ENCODE data around the gene B9D2.

B9D2 gene

DNA sequence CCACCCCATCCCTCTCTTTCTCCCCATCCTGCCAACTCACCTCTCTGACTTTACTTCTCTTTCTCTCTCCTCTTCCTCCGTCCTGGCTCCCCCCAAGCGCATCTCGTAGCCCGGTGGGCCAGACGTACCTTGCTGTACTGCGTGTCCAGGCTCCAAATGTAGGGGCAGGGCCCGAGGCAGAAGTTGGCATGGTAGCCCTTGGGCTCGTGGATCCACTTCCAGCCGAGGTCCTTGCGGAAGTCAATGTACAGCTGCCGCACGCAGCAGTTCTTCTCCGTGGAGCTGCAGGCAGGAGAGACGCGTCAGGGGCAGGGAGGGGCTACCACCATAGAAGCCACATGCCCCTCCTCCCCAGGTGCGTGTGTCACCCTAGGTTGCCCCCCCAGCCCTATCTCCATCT, 31.9 kb downstream of the B9D2 start:
- peaks cover 78% of the 10 kb centered on the region for H3K36me3 Mint-ChIP-seq (ENCODE audit: low read depth)
- peak overlapping the region; percentile 39 for H3K27ac Mint-ChIP-seq
- H3K27me3 Mint-ChIP-seq: no peaks in the 10 kb centered on the region
- H3K4me3 Mint-ChIP-seq: no peak overlapping the region
- no peak for DNase-seq
- peaks cover 57% of the 10 kb centered on the region for H3K4me1 Mint-ChIP-seq (ENCODE audit: low read depth)
- H3K9me3 Mint-ChIP-seq: no peaks in the 10 kb centered on the region

DNA sequence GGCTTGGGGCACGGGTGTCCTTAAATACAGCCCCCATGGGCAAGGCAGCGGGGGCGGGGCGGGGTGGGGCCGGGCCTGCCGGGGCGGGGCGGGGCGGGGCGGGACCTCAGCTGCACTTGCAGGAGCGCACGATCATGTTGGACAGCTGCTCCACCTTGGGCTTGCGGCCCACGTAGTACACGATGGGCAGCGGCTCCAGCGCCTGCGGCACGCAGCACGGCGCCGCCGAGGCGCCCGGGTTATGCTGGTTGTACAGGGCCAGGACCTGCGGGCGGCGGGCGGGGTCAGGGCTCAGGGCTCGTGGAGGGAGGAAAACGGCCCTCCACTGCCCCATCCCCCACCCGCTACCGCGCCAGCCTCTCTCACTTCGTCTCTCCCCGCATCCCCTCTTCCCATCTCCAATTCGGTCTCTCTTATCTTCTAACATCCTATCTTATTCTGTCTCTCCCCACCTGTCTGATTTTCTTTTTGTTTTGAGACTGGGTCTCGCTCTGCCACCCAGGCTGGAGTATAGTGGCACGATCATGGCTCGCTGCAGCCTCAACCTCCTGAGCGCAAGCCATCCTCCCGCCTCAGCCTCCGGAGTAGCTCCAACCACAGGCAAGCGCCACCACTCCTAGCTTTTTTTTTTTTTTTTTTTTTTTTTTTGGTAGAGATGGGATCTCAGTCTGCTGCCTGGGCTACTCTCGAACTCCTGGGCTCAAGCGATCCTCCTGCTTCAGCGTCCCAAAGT, 32.8 kb downstream of the B9D2 start:
- no peak overlapping the region for H3K4me3 Mint-ChIP-seq

DNA sequence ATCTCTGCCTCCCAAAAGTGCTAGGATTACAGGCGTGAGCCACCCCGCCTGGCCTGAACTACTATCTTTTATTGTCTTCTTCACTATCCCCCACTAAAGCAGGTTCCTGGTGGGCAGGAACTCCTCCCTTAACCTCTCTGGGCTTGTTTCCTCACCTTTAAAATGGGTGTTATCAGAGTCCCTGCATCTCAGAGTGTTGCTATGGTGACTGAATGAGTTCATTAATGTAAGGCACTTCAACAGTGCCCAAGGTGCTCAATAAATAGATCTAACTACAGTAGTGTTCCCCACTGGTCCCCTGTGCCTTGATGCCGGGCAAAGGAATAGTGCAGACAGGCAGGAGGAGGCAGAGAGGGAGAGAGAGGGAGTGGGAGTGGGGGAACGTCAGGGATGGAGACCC, 33.5 kb downstream of the B9D2 start:
- H3K36me3 Mint-ChIP-seq (ENCODE audit: low read depth): peaks cover 76% of the 10 kb centered on the region
- H3K27ac Mint-ChIP-seq: peak overlapping the region; percentile 31
- no peaks in the 10 kb centered on the region for H3K9me3 Mint-ChIP-seq

More for the DNA sequence above, 32.8 kb downstream of the B9D2 start:
- H3K4me1 Mint-ChIP-seq (ENCODE audit: low read depth): peaks cover 64% of the 10 kb centered on the region
- peak overlapping the region; percentile 39 for H3K27ac Mint-ChIP-seq
- DNase-seq: no peak
- H3K27me3 Mint-ChIP-seq: no peaks in the 10 kb centered on the region
- H3K36me3 Mint-ChIP-seq (ENCODE audit: low read depth): peaks cover 80% of the 10 kb centered on the region
- H3K9me3 Mint-ChIP-seq: no peaks in the 10 kb centered on the region

DNA sequence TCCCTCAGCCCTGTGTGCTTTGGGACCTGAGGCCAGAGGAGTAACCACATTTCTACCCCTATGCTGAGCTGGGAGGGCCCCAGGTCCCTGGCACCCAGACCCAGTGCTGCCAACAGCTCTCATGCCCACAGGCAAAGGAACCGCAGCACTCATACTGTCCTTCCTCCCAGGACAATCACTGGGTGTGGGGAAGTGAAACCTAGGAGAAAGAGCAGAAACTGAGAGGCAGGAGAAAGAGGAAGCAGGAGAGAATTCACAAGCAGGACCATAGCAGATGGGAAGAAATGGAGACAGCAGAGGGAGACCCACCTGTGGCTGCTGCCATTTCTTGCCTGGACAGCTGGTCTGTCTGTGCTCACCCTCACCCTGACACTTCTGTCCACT, 35.1 kb downstream of the B9D2 start:
- H3K27ac Mint-ChIP-seq: peak overlapping the region; percentile 99
- no peaks in the 10 kb centered on the region for H3K27me3 Mint-ChIP-seq
- peaks cover 72% of the 10 kb centered on the region for H3K4me1 Mint-ChIP-seq (ENCODE audit: low read depth)
- no peaks in the 10 kb centered on the region for H3K9me3 Mint-ChIP-seq
- DNase-seq: no peak
- peaks cover 73% of the 10 kb centered on the region for H3K36me3 Mint-ChIP-seq (ENCODE audit: low read depth)
- H3K4me3 Mint-ChIP-seq: peak overlapping the region; percentile 77

More for the DNA sequence above, 33.5 kb downstream of the B9D2 start:
- H3K4me1 Mint-ChIP-seq (ENCODE audit: low read depth): peaks cover 65% of the 10 kb centered on the region
- no peaks in the 10 kb centered on the region for H3K27me3 Mint-ChIP-seq
- DNase-seq: no peak
- no peak overlapping the region for H3K4me3 Mint-ChIP-seq

DNA sequence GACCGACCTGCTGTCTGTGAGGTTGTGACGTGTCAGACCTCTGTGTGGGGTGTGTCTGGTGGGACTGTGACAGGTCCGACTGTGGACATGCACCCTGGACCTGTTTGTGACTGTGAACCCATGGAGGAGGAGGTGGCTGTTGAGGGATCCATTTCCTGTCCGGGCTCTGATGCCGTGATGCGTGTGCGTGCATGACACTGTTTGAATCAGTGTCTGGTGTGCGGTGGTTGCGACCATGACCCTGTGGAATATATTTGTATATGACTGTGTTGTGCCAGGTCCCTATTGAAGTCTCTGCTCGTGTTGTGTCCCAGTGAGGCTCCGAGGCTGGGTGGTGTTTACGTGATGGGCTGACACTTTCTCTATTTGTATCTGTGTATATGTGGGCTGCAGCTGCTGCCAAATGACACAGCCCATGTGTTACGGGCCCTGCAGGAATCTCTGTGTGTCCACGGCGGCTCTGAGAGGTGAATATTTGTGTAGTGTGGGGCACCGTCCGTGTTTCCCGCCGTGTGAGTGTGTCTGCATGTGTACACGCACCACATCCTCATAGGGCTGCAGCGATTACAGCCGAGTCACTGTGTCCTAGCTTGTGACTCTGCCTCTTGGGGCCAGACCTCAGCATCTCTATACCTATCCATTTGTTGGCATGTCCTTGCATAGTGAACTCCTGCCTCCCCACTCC, 35.6 kb downstream of the B9D2 start:
- DNase-seq: no peak
- Mint-ChIP-seq H3K36me3 (ENCODE audit: low read depth) (peaks cover 70% of the 10 kb centered on the region), H3K9me3 (no peaks in the 10 kb centered on the region), H3K27ac (peak overlapping the region; percentile 99), H3K4me3 (peak overlapping the region; percentile 77), H3K27me3 (no peaks in the 10 kb centered on the region), H3K4me1 (ENCODE audit: low read depth) (peaks cover 71% of the 10 kb centered on the region)

DNA sequence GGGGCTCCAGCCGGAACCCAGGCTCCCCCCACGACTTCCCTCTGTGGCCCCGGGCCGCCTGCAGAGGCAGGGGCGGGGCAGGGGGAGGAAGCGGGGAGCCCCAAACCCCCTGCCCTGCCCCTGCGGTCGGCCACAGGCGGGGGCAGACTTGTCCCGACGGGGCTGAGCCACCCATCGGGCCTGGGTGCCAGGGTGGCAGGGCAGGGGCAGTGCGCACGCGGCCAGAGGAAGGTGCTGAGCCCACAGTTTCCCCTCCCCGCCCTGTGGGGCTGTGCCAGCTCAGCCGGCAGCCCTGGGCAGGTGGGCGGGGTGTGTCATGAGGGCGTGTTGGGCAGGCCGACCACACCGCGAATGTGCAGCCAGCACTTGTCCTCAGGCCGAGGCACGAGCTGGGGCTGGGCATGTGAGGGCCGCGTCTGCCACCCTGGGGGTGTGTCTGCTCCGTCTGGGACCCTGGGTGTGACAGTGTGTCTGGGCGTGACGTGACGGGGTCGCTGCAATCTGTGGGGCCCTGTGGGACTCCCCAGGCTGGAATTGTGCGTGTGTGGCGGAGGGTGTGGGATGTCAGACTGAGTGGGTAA, 36.3 kb downstream of the B9D2 start:
- H3K27me3 Mint-ChIP-seq: no peaks in the 10 kb centered on the region
- H3K27ac Mint-ChIP-seq: peak overlapping the region; percentile 99
- no peaks in the 10 kb centered on the region for H3K9me3 Mint-ChIP-seq
- peak; percentile 89 for DNase-seq
- H3K4me1 Mint-ChIP-seq (ENCODE audit: low read depth): peaks cover 75% of the 10 kb centered on the region
- peaks cover 72% of the 10 kb centered on the region for H3K36me3 Mint-ChIP-seq (ENCODE audit: low read depth)
- peak overlapping the region; percentile 77 for H3K4me3 Mint-ChIP-seq

DNA sequence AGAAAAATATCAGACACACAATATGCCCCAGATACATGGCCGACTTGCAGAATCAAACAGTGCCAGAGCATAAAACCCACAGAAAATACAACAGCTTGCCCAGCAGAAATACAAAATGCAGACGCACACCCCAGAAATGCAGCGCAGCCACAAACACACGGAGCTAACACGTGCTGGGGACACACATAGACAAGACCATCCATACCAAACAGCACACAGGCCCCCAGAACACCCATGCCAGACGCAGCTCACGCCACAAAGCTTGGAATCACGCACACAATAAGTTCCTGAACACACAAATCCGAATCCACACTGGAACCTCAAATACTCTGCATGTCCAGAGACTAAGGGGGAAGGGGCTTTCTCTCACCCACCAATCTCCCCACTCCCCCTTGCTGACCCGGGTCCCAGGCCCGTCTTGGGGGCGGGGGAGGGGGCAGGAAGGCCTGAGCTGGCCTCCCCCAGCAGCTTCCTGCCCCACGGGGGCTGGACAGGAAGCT, 36.8 kb downstream of the B9D2 start:
- Mint-ChIP-seq H3K4me1 (ENCODE audit: low read depth) (peaks cover 75% of the 10 kb centered on the region), H3K27me3 (no peaks in the 10 kb centered on the region), H3K9me3 (no peaks in the 10 kb centered on the region), H3K4me3 (peak overlapping the region; percentile 76), H3K36me3 (ENCODE audit: low read depth) (peaks cover 72% of the 10 kb centered on the region), H3K27ac (peak overlapping the region; percentile 98)
- DNase-seq: no peak

DNA sequence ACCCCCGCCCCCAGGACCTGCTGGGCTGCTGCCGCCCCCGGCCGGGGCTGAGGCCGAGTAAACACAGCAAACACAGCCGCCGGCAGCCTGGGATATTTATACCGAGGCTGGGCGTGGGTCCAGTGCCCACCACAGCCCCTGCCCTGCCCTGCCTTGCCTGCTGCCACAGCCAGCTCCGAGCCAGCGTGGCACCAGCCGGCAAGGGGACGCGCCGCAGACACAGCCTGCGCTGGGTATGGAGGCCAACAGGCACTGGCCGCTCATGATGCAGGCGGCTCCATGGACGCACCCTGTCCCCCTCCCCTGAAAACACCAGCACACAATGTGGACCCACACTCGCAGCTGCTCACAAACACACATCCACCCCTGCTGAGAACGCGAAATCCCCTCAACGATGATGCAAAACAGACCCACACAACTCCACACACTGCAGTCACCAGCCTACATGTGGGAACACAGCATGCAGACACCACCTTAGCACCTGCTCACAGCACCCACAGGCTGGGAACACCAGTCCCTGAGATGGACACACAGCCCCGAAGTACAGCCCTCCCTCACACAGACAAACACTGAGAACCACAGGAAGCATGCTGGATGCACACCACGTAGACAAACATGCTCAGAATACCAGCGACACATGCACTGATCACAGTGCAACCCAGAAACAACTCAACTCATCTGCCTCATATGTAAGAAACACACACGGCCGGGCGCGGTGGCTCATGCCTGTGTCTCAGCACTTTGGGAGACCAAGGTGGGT, 37.8 kb downstream of the B9D2 start:
- peak overlapping the region; percentile 98 for H3K27ac Mint-ChIP-seq
- peaks cover 72% of the 10 kb centered on the region for H3K36me3 Mint-ChIP-seq (ENCODE audit: low read depth)
- H3K4me3 Mint-ChIP-seq: peak overlapping the region; percentile 76
- H3K9me3 Mint-ChIP-seq: no peaks in the 10 kb centered on the region
- no peaks in the 10 kb centered on the region for H3K27me3 Mint-ChIP-seq
- DNase-seq: no peak
- peaks cover 73% of the 10 kb centered on the region for H3K4me1 Mint-ChIP-seq (ENCODE audit: low read depth)

DNA sequence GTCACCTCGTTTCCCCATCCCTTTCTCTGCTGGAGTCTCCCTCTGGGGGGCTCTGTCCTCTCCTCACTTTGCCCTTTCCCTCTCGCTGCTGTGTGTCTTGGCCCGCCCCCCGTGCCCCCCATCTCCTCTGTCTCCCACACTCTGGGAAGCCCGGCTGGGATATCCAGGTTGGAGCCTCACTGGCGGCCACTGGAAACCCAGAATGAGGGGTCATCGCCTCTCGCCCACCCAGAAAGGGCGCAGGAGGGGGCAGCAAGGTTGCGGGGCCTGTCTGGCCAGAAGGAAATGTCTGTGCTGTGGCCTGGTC, 38.4 kb downstream of the B9D2 start:
- no peak for DNase-seq
- no peaks in the 10 kb centered on the region for H3K27me3 Mint-ChIP-seq
- H3K36me3 Mint-ChIP-seq (ENCODE audit: low read depth): peaks cover 75% of the 10 kb centered on the region
- no peaks in the 10 kb centered on the region for H3K9me3 Mint-ChIP-seq
- H3K27ac Mint-ChIP-seq: peak overlapping the region; percentile 89
- no peak overlapping the region for H3K4me3 Mint-ChIP-seq
- peaks cover 74% of the 10 kb centered on the region for H3K4me1 Mint-ChIP-seq (ENCODE audit: low read depth)

DNA sequence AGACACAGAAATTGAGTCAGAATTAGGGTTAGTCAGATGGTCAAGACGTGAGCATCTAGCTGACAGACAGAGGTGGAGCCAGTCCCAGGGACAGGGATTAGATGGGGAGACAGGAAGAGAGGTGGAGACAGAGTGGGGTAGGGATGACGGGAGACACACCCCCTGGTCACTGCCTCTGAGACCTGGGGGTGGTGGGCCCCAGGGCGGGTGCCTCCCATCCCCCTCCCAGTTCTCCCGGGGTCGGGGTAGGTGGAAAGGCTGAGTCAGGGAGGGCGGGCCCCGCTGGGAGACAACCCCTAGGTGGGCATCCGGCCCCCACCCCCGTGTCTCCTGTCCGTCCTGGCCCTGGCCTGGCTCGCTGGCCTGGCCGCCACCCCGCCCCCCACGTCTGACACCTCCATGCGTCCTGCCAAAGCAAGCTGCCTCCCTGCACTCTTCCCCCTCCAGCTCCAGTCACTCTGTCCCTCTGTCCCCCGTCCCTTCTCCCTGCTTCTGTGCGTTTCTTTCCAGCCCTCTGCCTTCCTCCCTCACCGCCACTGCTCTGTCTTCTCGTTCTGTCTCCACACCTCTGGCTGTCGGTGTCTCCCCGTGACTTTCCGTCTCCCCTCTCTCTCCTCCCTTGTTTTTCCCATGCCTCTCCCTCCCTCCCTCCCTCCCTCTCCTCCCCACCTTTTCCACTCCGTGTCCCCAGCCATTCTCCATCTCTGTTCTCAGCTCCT, 38.9 kb downstream of the B9D2 start:
- H3K27me3 Mint-ChIP-seq: no peaks in the 10 kb centered on the region
- H3K9me3 Mint-ChIP-seq: no peaks in the 10 kb centered on the region
- no peak overlapping the region for H3K4me3 Mint-ChIP-seq
- peak overlapping the region; percentile 89 for H3K27ac Mint-ChIP-seq
- peaks cover 75% of the 10 kb centered on the region for H3K36me3 Mint-ChIP-seq (ENCODE audit: low read depth)
- no peak for DNase-seq
- H3K4me1 Mint-ChIP-seq (ENCODE audit: low read depth): peaks cover 69% of the 10 kb centered on the region

DNA sequence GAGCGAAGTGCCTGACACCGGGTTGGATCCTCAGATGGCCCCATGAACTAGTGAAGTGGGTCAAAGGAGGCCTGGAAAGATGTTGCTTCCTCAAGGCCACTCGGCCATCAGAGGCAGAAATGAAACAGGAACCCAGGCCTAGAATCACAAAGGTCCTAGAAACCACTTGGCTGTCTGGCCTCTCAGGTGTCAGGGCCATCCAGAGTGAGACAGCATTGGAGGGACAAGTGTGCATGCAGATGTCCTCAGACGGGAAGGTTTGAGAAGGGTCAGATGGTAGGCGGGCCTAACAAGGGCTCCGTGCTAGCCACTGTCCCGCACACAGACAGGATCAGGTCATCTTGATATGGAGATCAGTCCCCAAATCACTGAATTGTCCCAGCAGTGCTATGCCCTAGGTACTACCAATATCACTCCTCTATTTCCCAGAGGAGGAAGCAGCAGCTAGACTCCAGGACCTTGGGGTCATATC, 39.7 kb downstream of the B9D2 start:
- Mint-ChIP-seq H3K4me1 (ENCODE audit: low read depth) (peaks cover 69% of the 10 kb centered on the region), H3K4me3 (no peak overlapping the region), H3K27ac (peak overlapping the region; percentile 87), H3K27me3 (no peaks in the 10 kb centered on the region), H3K36me3 (ENCODE audit: low read depth) (peaks cover 83% of the 10 kb centered on the region), H3K9me3 (no peaks in the 10 kb centered on the region)
- no peak for DNase-seq

DNA sequence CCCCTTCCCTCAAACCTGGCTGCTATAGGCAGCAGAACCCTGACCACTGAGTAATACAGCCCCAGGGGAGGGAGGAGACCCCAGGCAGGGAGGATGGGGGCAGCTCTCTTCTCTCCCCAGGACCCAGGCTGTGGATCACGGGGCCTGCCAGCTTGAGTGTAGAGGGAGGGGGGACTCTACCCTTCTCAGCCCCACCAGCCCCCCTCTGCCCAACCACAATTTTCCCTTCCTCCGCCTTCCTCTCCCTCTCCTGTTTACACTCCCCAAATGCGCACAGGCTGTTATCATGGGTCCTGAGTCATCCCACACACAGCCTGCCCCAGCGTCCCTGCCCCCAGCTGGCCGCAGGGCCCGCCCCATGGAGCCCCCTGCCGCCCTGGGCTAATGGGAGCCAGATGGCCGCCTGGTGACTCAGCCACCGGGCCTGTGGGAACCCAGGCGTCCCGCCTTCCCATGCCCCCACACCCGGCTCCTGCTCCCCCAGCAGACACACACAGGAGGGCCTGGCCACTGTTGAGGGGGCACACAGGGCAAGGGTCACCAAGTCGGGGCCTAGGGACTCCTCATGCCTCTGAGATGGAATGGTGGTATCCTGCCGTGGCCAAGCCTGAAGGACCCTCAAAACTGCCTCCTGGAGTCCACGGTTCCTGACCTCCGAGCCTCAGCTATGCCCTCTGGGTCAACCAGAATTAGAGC, 40.4 kb downstream of the B9D2 start:
- no peak for DNase-seq
- Mint-ChIP-seq H3K36me3 (ENCODE audit: low read depth) (peaks cover 83% of the 10 kb centered on the region), H3K27ac (peak overlapping the region; percentile 87), H3K4me3 (no peak overlapping the region), H3K27me3 (no peaks in the 10 kb centered on the region), H3K9me3 (no peaks in the 10 kb centered on the region), H3K4me1 (ENCODE audit: low read depth) (peaks cover 62% of the 10 kb centered on the region)

DNA sequence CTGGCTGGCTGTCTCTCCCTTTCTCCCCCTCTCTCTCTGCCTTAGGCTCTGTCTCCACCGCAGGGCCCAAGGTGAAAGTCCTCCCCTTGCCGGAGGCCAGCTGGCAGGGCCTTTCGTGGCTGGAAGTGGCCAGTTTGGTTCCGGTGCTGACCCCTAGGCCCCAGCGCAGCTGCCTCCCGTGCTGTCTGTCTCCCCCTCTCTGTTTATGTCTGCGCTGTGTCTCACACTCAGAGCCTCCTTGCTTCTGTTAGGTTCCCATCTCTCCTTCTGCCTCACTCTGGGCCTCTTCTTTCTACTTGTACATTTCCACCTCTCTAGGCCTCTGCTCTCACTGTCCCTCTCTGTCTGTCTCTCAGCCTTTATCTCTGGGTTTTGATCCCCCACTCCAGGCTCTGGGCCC, 40.9 kb downstream of the B9D2 start:
- Mint-ChIP-seq H3K36me3 (ENCODE audit: low read depth) (peaks cover 83% of the 10 kb centered on the region), H3K9me3 (no peaks in the 10 kb centered on the region), H3K27ac (peak overlapping the region; percentile 83), H3K27me3 (no peaks in the 10 kb centered on the region), H3K4me3 (no peak overlapping the region), H3K4me1 (ENCODE audit: low read depth) (peaks cover 57% of the 10 kb centered on the region)
- no peak for DNase-seq
